GM20431 (cell line): Measurements from ENCODE around the gene ZNF391.
"Not testable (repeated sequence)": the region's sequence is repeated elsewhere in the genome, so short reads cannot be mapped to it uniquely, and the experiment has no call there.

Source experiments
- in situ Hi-C: fragments of 300-500 bp; cut with MseI, MboI; formaldehyde crosslinking; loops from one replicate; pipeline ENCODE4 v1.15.0; 2020; ENCODE audit warnings: low sequenced_read_pairs; ENCODE audit not compliant: unreplicated experiment

Gene ZNF391

GRCh38 chr6:27388293-27389197 is at the start of gene ZNF391:
ZNF391 (plus strand) TSS chr6:27388759; CDS start chr6:27400371, 11,612 bp downstream.
- in situ Hi-C loops = no loop called here

- in situ Hi-C loops = no loop called here
These were observed 35.7 kb upstream of the ZNF391 start for GRCh38 chr6:27352850-27353249.

- in situ Hi-C loops = no loop called here
These were observed 29.8 kb upstream of the ZNF391 start for GRCh38 chr6:27358786-27359185.

- in situ Hi-C loops = no loop called here
These were observed 29.3 kb upstream of the ZNF391 start for GRCh38 chr6:27359231-27359630.

- in situ Hi-C loops = no loop called here
These were observed 20.4 kb upstream of the ZNF391 start for GRCh38 chr6:27368202-27368601.

GRCh38 chr6:27370391-27370790 is 18.2 kb upstream of the ZNF391 start:
- in situ Hi-C loops = no loop called here

- in situ Hi-C loops = no loop called here
These were observed 13.5 kb upstream of the ZNF391 start for GRCh38 chr6:27374824-27375612.

- in situ Hi-C loops = no loop called here
These were observed 12.9 kb upstream of the ZNF391 start for GRCh38 chr6:27375613-27376079.

- in situ Hi-C loops = not testable (repeated sequence)
These were observed 10.2 kb upstream of the ZNF391 start for GRCh38 chr6:27378406-27378805.

GRCh38 chr6:27381001-27381400 is 7.6 kb upstream of the ZNF391 start:
- in situ Hi-C loops = not testable (repeated sequence)

GRCh38 chr6:27383011-27383410 is 5.5 kb upstream of the ZNF391 start:
- in situ Hi-C loops = no loop called here

GRCh38 chr6:27383481-27383880 is 5.1 kb upstream of the ZNF391 start:
- in situ Hi-C loops = no loop called here

GRCh38 chr6:27392623-27393022 is 4.1 kb downstream of the ZNF391 start:
- in situ Hi-C loops = no loop called here

GRCh38 chr6:27394073-27394472 is 5.5 kb downstream of the ZNF391 start:
- in situ Hi-C loops = no loop called here

- in situ Hi-C loops = no loop called here
These were observed 12.5 kb downstream of the ZNF391 start for GRCh38 chr6:27400877-27401642.

GRCh38 chr6:27406085-27406484 is 17.5 kb downstream of the ZNF391 start:
- in situ Hi-C loops = no loop called here

- in situ Hi-C loops = no loop called here
These were observed 18.7 kb downstream of the ZNF391 start for GRCh38 chr6:27407153-27407814.

GRCh38 chr6:27414300-27414699 is 25.7 kb downstream of the ZNF391 start:
- in situ Hi-C loops = no loop called here

- in situ Hi-C loops = no loop called here
These were observed 26.4 kb downstream of the ZNF391 start for GRCh38 chr6:27414996-27415395.

- in situ Hi-C loops = no loop called here
These were observed 27.3 kb downstream of the ZNF391 start for GRCh38 chr6:27415898-27416297.
